Stimulated activated CD8-positive, alpha-beta memory T cell treated with anti-CD3 and anti-CD28 coated beads, Interleukin-4, amount 100 ng/mL, for 1 hour (primary cell): Measurements from ENCODE around the gene MGMT.

Experiments
- DNase-seq, 2 donors: peaks; one replicate each; pipeline ENCODE4 v3.0.0-alpha.2; 2020; ENCODE audit warnings: low read depth in 2 of 2, low spot score in 1 of 2

The MGMT gene

DNA sequence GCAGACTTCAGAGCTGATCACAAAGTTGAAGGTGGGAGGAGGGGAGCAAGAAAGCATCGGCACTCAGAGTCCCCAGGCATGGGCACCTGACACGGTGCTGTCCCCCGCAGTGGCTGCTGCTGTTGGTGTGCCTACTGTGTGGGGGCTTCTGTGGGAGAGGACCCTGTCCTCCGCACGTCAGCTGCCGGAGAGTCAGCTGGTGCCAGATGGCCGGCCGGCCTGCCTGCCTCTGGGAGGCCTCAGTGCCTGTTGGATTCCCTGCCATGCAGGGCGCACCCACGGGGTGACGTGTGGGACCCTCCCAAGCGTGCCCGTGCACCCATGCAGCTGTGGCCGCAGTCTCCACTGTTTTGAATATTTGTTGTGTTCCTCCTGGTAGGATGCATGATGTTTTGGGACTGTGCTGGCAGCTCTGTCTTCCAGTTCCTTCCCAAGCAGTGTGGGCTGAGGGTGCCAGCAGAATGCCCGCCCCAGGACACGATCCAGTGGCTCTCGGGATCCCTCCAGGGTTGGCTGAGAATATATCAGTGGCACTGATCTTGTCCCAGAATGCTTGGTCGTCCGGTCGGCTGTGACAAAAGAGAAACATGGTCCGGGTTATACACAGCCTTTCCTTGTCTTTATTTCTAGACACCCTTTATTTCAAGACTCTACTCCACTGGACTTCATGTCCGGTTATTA, 185.6 kb downstream of the MGMT start:
- no peak for DNase-seq

DNA sequence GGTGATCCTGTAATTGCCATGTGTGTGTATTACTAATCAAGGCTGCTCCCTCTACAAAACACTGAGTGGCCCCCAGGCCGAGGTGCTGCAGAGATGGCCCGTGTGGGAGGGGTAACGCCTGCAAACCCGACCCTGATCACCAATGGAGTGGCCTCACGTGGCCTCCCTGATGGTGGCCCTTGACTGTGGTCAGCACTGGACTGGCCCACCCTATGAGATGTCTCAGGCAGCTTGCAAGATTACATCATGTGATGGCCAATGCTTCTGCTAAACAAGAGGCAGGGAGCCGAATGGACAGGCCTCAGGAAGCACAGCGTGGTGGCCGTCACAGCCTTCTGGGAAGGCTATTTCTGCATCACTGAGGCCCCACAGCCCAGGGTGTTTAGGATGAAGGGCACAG, 186.4 kb downstream of the MGMT start:
- DNase-seq: no peak

DNA sequence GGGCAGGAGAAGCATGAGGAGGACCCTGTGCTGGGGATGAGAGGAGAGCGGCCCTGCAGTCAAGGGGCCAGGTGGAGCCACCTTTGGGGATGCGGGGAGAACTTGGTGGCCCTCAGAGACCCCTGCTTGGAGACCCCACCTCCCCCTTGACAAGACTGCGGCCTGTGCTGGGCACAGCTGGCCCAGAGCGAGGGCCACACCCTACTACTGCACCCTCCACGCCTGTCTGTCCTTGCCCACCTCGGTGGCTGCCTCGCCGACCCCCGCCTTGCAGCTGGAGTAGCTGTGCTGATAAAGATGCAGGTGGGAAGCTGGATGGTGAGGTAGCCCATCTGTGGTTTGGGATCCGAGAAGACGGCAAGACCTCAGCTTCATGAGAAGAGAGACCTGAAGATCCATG, 186.8 kb downstream of the MGMT start:
- no peak for DNase-seq

DNA sequence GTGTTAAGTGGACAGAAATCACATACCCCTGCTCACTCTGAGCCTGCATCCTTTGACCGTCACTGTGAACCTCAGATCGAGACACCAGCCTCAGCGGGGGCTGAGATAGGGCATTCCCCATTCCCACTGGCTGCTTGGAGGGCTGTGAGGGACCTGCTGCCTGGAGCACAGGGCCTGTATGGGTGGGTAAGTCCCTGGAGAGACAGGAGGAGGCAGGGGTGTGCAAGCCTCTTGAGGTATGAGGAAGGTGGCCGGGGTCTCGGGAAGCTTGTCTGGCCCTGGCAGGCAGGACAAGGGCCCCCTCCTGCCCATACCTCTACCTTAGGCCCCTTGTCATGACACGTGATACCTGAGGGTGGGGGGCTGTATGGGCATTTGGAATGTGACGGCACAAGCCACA, 187.4 kb downstream of the MGMT start:
- no peak for DNase-seq

DNA sequence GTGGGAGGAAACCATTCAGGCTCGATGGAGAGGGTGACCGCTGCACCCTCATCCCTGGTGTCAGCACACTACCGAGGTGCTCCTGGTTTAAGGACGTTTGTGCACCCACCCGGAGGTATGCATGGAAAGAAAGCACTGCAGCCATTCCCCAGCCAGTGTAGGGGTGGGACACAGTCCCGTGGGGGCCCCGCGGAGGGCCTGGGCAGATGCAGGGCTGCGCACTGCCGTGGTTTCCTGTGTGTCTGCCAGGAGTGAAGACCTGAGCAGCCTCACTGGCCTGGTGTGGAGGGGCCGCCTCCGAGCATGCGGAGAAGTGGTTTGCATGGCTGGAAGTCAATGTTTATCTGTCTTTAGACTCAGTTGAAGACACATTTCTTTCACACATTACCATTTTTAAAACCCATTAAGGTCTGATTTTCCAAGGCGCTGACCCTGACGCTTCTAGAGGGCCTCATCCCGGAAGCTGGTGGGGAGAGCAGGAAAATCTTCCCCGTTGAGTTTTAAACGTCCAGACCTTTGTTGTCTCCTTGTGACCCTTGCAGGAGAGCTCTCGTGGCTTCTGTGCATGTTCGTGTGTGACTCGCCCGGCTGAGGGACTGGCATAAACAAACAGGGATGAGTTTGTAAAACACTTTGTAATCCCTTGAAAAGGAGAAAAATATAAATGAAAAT, 188.1 kb downstream of the MGMT start:
- DNase-seq: no peak

DNA sequence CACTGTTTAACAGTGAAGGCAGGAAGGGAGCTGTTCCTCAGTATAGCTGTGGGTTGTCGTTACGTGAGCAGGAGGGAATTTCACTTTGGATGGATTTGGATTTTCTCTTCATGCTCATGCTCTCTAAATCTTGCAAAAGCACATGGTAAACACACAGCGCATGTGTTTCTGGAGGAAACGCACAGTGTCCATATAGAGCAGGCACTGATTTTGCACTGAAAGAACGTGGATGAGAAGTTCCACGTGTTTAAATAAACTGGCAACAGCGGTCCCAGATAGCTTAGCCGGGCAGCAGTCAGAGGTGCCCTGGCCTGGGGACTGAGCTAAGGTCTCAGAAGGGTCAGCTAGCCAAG, 188.6 kb downstream of the MGMT start:
- DNase-seq: no peak

DNA sequence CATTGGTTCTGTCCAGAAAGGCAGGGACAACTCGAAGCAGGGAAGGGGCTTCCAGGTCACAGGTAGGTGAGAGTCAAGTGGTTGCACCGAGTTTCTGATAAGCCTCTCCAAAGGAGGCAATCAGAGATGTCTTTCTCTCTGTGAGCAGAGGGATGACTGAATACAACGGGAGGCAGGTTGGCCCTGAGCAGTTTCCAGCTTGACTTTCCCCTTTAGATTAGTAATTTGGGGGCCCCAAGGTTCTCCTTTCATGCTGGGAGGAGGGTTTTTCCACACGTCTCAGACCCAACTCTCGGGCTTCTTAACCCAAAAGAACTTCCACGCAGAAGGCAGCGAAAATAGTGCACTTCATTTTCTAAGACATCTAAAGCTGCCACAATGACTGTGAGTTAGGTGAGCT, 189.6 kb downstream of the MGMT start:
- no peak for DNase-seq

DNA sequence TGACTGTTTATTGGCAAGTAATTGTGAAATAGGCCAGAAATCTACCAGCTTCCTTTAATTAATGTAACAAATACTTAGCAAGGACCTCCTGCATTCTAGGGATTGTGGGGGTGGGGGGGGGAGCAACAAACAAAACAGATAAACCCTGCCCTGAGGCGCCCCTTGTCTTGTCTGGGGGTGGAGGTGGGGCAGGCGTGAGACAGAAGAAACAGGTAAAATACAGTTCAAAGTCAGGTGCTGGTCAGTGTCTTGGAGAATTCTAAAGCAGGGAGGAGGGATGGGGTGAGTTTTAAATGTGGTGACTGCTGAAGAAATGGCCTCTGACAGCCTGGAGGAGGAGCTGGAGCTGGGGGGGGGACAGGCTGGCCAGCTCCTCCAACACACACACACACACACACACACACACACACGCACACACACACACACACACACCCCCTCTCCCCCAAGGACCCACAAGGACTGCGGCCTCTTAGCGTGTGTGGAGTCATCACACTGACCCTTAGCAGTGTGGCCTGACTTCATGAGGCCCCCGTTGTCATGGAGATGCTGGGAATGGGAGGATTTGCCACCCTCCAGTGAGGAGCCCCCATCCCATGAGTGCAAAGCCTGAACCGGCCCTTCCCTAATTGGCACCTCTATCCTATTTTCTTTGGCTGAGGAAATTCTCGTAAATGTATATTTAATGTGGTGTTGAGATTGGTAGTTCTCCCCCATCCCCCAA, 190.4 kb downstream of the MGMT start:
- no peak for DNase-seq

DNA sequence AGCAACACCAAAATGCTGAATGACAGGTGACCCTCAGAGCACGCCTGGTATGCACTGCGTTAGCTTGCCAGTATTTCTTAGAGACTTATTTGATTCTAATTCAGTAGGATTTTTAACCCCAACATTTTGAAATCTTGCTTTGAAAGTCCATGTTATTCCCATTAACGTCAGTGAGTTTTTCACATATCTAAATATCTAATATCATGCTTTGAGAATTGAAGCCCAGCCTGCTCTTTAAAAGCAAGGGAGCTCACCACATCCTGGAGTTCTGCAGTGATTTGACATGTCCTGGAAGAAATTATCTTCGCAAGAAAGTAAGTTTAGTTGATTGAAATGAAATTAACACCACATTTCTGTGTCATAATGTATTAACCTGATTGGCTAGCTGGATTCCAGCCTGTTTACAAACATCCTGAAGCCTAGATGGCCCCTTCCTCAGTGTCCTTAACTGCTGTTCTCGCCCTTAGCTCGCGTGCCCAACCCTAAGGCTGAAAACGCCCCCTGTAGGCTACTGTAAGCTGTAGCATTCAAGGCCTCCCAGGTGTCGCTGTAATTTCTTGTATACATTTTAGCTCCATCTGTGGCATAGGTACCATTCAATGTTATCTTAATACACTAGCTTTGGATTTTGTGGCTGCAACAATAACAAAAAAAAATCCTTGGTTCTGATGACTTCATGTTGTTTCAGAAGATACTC, 191.5 kb downstream of the MGMT start:
- no peak for DNase-seq

DNA sequence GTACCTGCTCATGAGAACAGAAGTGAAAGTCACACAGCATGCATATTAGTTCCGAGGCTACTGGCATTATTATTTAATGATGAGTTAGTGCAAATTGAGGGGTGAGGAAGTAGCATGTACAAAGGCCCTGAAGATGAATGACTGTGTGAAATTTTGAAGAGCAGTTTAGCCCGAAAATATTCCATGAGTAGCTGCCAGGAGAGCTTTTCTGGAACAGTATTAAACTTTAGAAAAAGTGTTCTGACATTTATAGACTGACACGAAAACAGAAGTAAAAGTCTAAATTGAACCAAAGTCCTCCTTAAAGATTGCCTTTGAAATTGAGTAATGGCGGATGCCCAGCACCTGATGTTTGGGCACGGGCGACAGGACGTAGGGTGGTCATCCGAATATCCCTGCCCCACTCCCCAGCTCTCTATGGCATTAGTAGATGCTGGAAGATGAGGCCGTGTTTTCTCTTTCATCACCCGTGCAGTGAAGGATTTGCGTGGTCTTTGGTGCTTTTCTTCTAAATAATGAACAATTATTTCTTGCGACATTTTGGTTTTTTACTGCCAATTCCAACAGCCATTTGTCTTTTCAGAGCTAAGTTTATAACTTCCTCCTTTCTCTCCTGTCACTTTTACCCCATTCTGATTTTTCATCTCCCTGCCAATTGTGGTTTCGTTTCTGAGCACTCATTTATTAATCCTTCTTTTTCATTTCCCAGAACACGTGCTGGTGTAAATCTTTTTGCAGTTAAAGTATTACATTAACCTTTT, 192.6 kb downstream of the MGMT start:
- DNase-seq: no peak

DNA sequence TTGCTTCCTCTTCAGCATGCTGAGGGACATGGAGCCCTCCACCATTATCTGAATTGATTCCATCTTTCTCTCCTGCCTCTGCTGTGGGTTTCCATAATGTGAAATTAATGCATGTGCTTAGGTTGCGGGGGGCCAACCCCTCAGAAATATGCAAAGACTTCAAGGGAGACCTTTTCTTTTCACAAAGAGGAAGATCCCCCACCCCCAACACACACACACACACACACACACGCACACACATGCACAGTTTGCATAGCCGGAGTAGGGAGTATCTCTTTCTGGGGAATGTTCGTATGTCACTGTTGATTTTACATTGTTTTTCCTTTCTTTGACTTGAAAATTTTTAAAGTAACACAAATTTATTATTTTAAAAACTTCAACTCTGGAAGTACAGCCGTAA, 193.5 kb downstream of the MGMT start:
- no peak for DNase-seq

DNA sequence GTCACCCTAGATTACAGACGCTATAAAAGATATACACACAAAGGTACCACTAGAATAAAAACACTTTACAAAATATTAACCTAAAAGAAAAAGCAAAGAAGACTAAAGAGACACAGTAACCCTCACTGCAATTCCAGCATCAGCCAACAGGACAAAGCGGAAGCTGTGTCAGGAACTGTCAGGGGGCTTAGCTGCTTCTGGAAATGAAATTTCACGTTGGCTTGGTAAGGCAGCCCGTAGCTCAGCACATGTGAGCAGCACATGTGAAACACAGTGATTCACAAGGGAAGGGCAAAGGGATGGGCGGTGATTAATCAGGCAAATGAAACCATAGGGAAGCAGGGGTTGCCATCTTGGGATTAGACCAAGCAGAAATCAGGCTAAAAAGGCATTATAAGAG, 195.4 kb downstream of the MGMT start:
- no peak for DNase-seq

DNA sequence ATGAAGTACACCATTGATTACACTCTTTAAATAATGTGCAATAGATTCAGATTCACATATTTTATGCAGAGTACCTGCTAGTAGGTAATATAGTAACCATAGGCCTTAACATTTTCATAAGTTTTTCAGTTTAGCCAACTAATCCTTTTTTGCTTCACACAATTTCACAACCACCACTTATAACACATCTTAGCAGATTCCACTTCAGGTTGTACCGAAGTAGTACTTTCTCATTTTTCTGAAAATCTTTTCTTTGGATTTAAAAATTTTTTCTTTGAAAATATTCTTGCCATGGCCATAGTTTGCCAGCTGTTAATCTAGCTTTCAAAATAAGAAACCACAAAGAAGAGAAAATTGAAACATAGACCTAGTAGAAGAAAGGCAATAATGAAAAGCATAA, 203.1 kb downstream of the MGMT start:
- no peak for DNase-seq

DNA sequence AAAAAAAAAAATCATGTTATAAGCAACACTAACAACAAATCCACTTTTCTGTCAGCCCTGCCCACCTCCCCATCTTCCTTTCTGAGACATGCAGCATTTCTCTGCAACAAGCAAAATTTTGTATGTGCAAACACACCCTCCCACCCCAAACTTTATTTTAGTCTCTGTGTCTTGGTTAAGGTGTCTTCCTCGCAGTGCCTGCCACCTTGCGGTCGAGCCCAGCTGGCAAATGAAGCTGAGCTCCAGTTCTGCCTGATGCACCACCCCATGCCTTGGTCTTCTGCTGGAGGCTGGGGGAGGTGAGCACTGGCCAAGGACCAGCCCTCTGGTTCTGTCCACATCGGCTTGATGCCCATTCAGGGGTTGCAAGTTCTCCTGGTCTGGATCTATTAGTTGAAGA, 206.3 kb downstream of the MGMT start:
- DNase-seq: no peak

DNA sequence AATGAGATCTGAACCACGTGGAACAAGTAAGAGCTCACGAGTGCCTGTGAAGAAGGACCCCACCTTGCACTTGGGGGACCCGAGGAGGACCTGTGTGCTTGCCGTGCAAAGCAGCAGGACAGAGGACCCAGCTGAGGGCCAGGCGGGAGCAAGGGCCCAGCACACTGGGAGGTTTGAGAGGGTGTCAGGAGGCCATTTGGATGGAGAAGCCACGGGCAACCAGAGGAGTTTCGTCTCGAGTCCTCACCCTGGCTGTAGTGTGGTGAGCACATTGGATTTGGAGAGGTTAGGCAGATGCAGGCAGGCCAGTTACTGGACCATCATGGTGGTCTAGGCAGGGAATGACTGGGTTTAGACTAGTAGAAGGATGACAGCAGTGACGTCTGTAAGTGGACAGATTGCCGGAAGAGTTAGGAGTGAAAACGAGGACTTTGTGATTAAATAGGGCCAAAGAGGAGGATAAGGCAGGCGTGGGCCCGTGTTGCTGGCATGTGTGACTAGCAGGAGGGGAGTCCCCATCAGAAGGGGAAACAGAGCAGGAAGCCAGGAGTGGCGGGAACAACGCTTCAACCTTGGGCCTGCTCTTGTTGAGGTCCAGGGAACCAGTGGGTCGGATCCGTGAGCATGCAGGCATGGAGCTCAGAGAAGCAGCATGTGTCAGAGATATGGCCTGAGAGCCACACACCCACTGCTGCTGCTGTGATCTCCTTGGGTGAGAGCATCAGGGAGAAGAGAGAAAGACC, 208.2 kb downstream of the MGMT start:
- DNase-seq: no peak

DNA sequence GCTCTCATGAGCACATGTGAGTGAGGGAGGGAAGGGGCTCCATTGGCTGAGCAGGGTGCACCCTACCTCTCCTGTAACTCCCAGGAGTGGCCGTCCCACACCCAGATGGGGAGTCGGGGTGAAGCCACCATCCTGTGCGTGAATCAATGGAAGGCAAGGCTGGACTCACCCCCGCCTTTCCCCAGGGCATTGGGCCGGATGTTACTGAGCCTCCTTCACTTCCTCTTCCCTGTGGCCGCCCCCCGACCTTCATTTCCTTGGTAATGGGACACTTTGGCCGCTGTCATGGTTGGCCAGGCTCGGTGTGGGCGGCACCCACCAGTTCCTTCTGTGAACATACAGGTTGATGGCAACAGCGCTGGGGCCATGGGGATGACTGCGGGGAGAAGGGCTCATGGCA, 209.0 kb downstream of the MGMT start:
- DNase-seq: no peak

DNA sequence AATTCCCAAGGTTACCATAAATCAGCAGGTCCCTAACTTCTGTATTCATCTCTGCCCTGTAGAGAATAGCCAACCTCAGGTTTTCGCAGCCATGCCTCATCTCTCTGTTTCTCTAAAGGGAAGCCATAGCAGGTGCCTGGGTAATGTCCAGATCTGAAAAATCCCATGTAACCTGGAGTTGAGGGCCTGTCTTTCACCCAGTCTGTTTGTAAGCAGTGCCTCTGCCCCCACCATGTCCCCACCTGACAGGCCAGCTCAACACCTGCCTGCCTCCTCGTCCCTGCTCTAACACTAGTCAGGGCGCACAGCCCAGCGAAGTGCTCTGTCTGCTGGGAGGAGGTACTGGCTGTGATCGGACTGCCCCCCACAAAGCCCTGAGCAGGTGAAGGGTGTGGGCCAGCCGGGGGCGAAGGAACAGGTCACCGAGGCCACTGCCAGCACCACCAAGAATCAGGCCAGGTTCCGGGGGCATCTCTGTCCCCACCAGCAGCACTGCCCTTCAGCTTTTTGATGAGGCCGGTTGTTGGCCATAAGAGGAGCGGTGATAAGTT, 210.4 kb downstream of the MGMT start:
- no peak for DNase-seq

DNA sequence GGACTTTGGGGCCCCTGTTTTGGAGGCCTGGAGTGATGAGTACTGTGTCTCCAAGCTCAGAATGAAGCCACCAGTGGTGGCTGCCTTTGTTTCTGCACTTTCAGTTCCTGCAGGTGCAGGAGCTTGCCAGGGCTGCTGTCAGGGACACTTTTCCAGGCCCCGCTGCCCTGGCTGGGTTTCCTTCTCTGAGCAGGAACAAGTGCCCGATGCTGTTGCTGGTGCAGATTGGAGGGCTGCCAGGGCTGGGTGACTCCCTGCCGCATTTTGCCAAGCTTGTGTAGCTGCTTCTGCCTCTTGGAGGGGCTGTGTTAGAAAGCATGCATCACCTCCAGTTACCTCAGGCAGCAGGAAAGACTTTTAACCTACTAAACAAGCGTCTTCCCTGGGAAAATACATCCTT, 211.1 kb downstream of the MGMT start:
- no peak for DNase-seq

DNA sequence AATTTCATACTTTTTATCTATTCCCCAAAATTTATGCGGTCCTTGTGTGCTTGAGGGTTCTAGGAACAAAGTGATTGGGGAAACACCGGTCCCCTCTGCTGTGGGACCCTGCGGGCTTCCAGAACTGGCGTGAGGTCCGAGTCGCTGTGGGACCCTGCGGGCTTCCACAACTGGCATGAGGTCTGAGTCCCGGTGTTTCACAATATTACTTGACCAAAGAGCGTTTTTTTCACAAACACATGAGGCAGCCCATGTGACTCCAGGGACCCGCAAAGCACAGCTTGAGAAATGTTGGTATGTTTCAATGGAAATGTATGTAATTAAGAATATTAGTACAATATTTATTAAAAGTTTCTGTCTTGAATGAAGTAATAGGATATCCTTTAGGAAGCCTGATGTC, 212.2 kb downstream of the MGMT start:
- DNase-seq: no peak

DNA sequence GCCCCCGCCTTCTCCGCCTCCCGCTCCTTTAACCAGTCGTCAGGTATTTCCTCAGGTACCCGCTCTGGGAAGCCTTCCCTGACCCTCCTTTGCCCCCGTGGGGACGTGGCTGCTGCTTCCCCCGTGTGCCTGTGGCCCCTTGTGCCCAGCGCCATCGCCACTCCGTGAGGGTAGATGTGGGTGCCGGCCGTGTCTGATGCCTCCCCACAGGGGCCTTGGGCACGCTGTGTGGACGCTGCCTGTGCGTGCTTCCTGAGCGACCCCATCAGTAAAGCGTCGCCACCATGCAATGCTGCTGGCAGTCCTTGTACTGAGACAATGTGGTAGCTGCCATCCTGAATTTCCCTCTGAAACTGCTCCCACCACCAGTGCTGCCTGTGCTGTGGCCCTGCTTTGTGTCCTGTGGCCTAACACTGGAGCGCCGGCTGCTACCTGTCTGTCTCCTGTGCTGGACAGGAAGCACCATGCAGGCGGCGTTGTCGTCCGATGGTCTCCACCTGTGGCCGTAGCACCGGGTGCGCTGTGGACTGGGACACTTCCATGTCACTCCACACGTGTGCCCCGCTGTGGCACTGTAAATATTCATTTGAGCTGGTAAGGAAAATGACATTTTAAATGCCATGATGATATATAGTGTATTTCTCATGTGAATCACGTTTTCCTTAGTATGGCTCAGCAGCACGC, 213.8 kb downstream of the MGMT start:
- no peak for DNase-seq
